Measurements from ENCODE around the gene SLC24A3.

The SLC24A3 gene

GRCh38 chr20:19701429-19701828 is 489.0 kb downstream of the SLC24A3 start:
- no peak for TF ChIP-seq CTCF (IDR thresholded peaks at IDR 0.05; ENCODE audit: insufficient read depth, low read length, poor library complexity, severe bottlenecking)
- no peak for DNase-seq (ENCODE audit: extremely low read depth, insufficient read length)
- no peaks in the 10 kb centered on the region; the same call in 1 of the 2 replicates for H3K27me3 ChIP-seq (replicated peaks; ENCODE audit: control insufficient read depth, insufficient read depth, low read length)
- H3K4me3 ChIP-seq (replicated peaks; ENCODE audit: low read depth, low read length): no peak overlapping the region
- no peaks in the 10 kb centered on the region for H3K36me3 ChIP-seq (ENCODE audit: control insufficient read depth, insufficient read depth, low read length)

- H3K36me3 ChIP-seq (ENCODE audit: control insufficient read depth, insufficient read depth, low read length): no peaks in the 10 kb centered on the region
- H3K27me3 ChIP-seq (replicated peaks; ENCODE audit: control insufficient read depth, insufficient read depth, low read length): peaks cover 2% of the 10 kb centered on the region
- peak; percentile 18 for DNase-seq (ENCODE audit: extremely low read depth, insufficient read length)
- no peak for TF ChIP-seq CTCF (IDR thresholded peaks at IDR 0.05; ENCODE audit: insufficient read depth, low read length, poor library complexity, severe bottlenecking)
- no peak overlapping the region for H3K4me3 ChIP-seq (replicated peaks; ENCODE audit: low read depth, low read length)
Observed at GRCh38 chr20:19706463-19706862, 494.0 kb downstream of the SLC24A3 start.

- no peak for TF ChIP-seq CTCF (IDR thresholded peaks at IDR 0.05; ENCODE audit: insufficient read depth, low read length, poor library complexity, severe bottlenecking)
Observed at GRCh38 chr20:19709635-19710335, 497.3 kb downstream of the SLC24A3 start.

GRCh38 chr20:19710336-19711120 is 498.1 kb downstream of the SLC24A3 start:
- Histone ChIP-seq H3K4me3 (replicated peaks; ENCODE audit: low read depth, low read length) (no peak overlapping the region), H3K36me3 (ENCODE audit: control insufficient read depth, insufficient read depth, low read length) (no peaks in the 10 kb centered on the region), H3K27me3 (replicated peaks; ENCODE audit: control insufficient read depth, insufficient read depth, low read length) (peaks cover 2% of the 10 kb centered on the region)
- no peak for TF ChIP-seq CTCF (IDR thresholded peaks at IDR 0.05; ENCODE audit: insufficient read depth, low read length, poor library complexity, severe bottlenecking)
- DNase-seq (ENCODE audit: extremely low read depth, insufficient read length): no peak

More at GRCh38 chr20:19709635-19710335, 497.3 kb downstream of the SLC24A3 start:
- peaks cover 2% of the 10 kb centered on the region for H3K27me3 ChIP-seq (replicated peaks; ENCODE audit: control insufficient read depth, insufficient read depth, low read length)
- DNase-seq (ENCODE audit: extremely low read depth, insufficient read length): no peak
- H3K4me3 ChIP-seq (replicated peaks; ENCODE audit: low read depth, low read length): no peak overlapping the region
- H3K36me3 ChIP-seq (ENCODE audit: control insufficient read depth, insufficient read depth, low read length): no peaks in the 10 kb centered on the region

GRCh38 chr20:19711126-19711525 is 498.7 kb downstream of the SLC24A3 start:
- DNase-seq (ENCODE audit: extremely low read depth, insufficient read length): no peak
- Histone ChIP-seq H3K36me3 (ENCODE audit: control insufficient read depth, insufficient read depth, low read length) (no peaks in the 10 kb centered on the region), H3K4me3 (replicated peaks; ENCODE audit: low read depth, low read length) (no peak overlapping the region), H3K27me3 (replicated peaks; ENCODE audit: control insufficient read depth, insufficient read depth, low read length) (peaks cover 2% of the 10 kb centered on the region)
- no peak for TF ChIP-seq CTCF (IDR thresholded peaks at IDR 0.05; ENCODE audit: insufficient read depth, low read length, poor library complexity, severe bottlenecking)
